ENCODE data around the gene SLC36A3.

SLC36A3 gene

DNA sequence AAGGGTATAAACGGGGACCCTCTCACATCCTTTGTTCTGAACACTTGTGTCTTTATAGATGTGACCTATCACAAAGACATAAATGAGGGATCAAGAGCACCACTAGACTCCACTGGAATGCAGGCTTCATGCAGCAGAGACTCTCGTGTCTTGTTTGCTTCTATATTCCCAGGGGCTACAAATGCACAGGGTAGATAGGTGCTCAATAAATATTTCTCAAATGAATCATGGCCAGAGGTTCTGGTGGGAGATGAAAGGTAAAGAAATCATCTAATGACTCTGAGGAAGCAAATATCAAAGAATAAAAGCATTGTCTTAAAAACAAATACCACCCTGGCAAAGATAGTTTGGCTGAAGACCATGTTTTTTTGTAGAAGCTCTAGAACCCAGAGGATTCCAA lies 6.6 kb downstream of the SLC36A3 start:
- TF ChIP-seq TAF1 (IDR thresholded peaks at IDR 0.05; ENCODE audit: borderline replicate concordance, low read depth, low read length) (no peak), POLR2A (IDR thresholded peaks at IDR 0.05; ENCODE audit: low read depth, low read length) (no peak), POLR2AphosphoS5 (IDR thresholded peaks at IDR 0.05; ENCODE audit: low read depth, low read length) (no peak)
- no peak for FAIRE-seq
- no peak for DNase-seq (ENCODE audit: insufficient read length)

DNA sequence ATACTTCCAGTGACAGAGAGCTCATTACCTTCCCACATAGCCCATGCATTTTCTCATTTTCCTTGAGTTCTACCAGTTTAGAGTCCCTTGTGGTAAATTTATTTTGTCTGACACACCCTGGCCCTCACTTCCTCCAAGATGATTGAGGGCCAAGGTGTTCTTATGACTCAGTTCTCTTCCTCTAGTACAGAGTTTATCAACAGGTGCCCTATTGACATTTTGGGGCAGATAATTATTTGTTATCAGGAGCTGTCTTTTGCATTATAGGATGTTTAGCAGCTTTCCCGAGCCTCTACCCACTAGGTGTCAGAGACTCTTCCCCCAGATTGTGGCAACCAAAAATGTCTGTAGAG lies 7.1 kb downstream of the SLC36A3 start:
- no peak for DNase-seq (ENCODE audit: insufficient read length)
- FAIRE-seq = peak; percentile 38
- TF ChIP-seq POLR2A (IDR thresholded peaks at IDR 0.05; ENCODE audit: low read depth, low read length) (no peak), TAF1 (IDR thresholded peaks at IDR 0.05; ENCODE audit: borderline replicate concordance, low read depth, low read length) (no peak), POLR2AphosphoS5 (IDR thresholded peaks at IDR 0.05; ENCODE audit: low read depth, low read length) (no peak)

DNA sequence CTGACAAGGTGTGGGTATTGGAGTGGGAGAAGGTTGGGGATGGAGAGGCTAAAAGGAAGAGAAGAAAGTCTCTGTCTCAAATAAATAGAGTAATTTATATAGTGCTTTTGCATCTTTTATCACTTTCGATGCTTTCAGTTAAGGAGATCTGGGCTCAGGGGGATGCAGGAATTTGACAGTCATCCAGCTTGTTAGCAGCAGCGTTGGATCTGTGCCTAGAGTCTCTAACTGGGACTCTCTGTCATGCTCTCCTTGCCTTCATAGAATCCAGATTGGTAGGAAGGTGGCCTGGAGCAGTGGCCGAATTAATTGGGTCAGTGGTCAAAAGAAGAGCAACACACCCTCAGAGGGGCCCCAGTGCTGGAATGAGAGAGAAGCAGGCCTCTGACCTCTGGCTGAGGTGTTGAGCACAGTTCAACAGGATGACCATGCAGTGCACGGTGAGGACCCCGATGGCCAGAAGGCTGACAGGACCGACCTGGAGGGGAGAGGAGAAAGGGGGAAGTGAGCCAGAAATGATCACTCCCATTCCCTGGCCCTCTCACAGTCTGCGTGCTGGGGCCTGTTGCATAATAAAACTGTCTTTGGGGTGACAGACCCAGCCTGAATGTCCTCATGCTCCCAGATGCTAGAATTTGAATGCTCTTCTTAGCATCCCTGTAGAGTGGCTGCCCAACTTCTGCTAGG lies 7.6 kb downstream of the SLC36A3 start:
- DNase-seq (ENCODE audit: insufficient read length) (no peak), FAIRE-seq (no peak)
- no peak for TF ChIP-seq POLR2AphosphoS5 (IDR thresholded peaks at IDR 0.05; ENCODE audit: low read depth, low read length)
- no peak for TF ChIP-seq TAF1 (IDR thresholded peaks at IDR 0.05; ENCODE audit: borderline replicate concordance, low read depth, low read length)
- TF ChIP-seq POLR2A (IDR thresholded peaks at IDR 0.05; ENCODE audit: low read depth, low read length) = no peak

DNA sequence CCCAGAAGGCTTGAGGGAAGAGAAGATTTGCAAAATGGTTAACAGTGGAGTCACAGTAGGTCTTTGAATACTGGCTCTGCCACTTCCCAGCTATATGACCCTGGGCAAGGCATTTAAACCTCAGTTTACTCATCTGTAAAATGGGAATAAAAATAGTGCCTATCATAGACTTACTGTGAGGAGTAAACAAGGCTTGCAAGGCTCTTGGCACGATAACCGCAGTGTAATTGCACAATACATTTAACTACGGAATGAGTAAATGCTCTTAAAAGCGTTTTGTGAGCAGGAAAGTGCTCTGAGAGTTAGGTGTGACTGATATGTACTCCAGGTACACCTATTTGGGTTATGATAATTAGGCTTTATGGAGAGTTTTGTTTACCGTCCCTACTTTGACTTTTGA lies 8.4 kb downstream of the SLC36A3 start:
- DNase-seq (ENCODE audit: insufficient read length) (no peak), FAIRE-seq (no peak)

DNA sequence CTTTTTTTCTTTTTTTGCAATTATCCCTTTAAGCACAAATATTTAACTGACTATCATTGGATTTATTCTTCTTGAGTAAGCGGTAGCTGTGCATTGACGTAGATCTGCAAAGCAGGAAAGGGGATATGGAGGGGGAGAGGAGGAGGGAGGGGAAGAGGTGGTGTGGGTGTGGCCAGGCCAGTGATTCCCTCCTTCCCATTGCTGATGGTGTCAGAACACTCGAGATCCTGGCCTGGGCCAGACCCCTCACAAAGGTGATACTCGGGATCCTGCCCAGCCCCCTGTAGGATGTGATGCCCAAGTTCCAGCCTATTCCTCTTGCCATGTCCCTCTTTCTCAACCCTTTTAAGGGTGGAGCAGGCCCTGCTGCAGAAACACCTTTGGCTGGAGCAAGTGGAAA lies 9.9 kb downstream of the SLC36A3 start:
- no peak for FAIRE-seq
- no peak for DNase-seq (ENCODE audit: insufficient read length)
- no peak for TF ChIP-seq POLR2AphosphoS5 (IDR thresholded peaks at IDR 0.05; ENCODE audit: low read depth, low read length)
- no peak for TF ChIP-seq TAF1 (IDR thresholded peaks at IDR 0.05; ENCODE audit: borderline replicate concordance, low read depth, low read length)
- TF ChIP-seq POLR2A (IDR thresholded peaks at IDR 0.05; ENCODE audit: low read depth, low read length) = no peak

More for the DNA sequence above, 8.4 kb downstream of the SLC36A3 start:
- TF ChIP-seq TAF1 (IDR thresholded peaks at IDR 0.05; ENCODE audit: borderline replicate concordance, low read depth, low read length) (no peak), POLR2A (IDR thresholded peaks at IDR 0.05; ENCODE audit: low read depth, low read length) (no peak), POLR2AphosphoS5 (IDR thresholded peaks at IDR 0.05; ENCODE audit: low read depth, low read length) (no peak)

DNA sequence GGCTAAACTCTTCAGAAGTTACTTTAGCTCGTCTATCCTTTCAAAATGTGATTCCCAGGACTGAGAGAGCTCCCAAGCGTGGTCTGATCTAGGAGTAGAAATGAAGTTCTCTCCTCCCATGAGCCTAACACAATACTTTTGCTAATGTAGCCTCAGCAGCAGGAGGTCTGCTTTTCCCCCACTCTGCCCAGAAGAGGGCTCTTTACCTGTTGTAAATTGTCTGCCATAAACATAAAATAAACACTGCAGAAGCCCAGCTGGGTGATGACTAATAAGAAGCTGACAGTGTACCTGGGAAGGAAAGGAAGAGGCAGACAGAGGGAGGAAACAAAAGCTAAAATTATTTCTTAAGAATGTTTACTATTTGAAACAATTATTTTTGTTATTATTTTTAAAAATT lies 15.4 kb downstream of the SLC36A3 start:
- TF ChIP-seq POLR2A (IDR thresholded peaks at IDR 0.05; ENCODE audit: low read depth, low read length) (no peak), TAF1 (IDR thresholded peaks at IDR 0.05; ENCODE audit: borderline replicate concordance, low read depth, low read length) (no peak), POLR2AphosphoS5 (IDR thresholded peaks at IDR 0.05; ENCODE audit: low read depth, low read length) (no peak)
- no peak for FAIRE-seq
- no peak for DNase-seq (ENCODE audit: insufficient read length)

DNA sequence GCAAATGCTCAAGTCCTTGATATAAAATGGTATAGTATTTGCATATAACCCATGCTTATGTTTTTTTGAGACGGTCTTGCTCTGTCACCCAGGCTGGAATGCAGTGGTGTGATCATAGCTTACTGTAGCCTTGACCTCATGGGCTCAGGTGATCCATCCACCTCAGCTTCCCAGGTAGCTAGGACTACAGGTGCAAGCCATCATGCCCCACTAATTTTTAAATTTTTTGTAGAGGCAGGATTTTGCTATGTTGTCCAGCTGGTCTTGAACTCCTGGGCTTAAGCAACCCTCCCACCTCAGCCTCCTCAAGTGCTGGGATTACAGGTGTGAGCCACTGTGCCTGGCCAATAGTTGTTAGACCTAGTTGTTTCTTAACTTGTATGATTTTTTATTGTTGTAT lies 17.3 kb downstream of the SLC36A3 start:
- no peak for TF ChIP-seq POLR2AphosphoS5 (IDR thresholded peaks at IDR 0.05; ENCODE audit: low read depth, low read length)
- no peak for TF ChIP-seq TAF1 (IDR thresholded peaks at IDR 0.05; ENCODE audit: borderline replicate concordance, low read depth, low read length)
- FAIRE-seq (no peak), DNase-seq (ENCODE audit: insufficient read length) (no peak)

DNA sequence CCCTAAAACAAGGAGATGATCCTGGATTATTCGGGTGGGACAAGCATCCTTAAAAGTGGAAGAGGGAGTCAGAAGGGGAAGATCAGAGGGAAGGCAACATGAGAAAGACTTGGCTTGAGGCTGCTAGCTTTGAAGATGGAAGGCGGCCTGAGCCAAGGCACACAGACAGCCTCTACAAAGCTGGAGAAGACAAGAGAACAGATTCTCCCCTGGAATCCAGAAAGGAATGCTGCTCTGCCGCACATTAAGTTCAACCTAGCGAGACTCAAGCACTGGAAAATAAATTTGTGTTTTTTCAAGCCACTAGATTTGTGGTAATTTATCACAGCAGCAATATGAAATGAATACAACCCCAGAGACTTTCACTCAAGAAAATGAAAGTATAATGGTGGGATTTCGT lies 17.9 kb downstream of the SLC36A3 start:
- no peak for TF ChIP-seq POLR2A (IDR thresholded peaks at IDR 0.05; ENCODE audit: low read depth, low read length)
- no peak for TF ChIP-seq TAF1 (IDR thresholded peaks at IDR 0.05; ENCODE audit: borderline replicate concordance, low read depth, low read length)
- no peak for TF ChIP-seq POLR2AphosphoS5 (IDR thresholded peaks at IDR 0.05; ENCODE audit: low read depth, low read length)
- FAIRE-seq (no peak), DNase-seq (ENCODE audit: insufficient read length) (no peak)

DNA sequence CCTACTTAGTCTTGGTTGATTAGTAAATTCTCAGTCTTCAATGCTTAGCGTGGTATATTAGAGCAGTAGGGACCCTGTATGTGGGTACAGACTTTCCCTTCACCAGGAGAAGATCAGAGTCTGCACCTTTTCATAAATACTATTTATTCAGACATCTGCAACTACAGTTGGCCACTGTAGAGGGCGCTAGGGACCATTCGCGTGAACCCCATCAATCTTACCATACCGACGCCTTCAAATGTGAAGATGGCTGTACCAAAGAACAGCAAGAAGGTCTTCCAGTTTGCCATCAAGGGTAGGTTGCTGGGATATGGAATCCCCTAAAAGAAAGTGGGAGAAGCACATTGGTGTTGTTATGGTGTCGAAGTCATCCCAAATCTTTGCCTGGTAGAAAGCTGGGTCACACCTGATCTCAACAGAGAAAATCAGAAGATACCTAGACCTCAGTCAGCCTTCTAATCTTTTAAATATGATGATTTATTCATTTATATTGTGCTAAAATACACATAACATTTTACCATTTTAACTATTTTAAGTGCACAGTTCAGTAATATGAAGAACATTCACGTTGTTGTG lies 19.1 kb downstream of the SLC36A3 start:
- TF ChIP-seq POLR2A (IDR thresholded peaks at IDR 0.05; ENCODE audit: low read depth, low read length) (no peak), TAF1 (IDR thresholded peaks at IDR 0.05; ENCODE audit: borderline replicate concordance, low read depth, low read length) (no peak), POLR2AphosphoS5 (IDR thresholded peaks at IDR 0.05; ENCODE audit: low read depth, low read length) (no peak)
- DNase-seq (ENCODE audit: insufficient read length) (no peak), FAIRE-seq (no peak)

DNA sequence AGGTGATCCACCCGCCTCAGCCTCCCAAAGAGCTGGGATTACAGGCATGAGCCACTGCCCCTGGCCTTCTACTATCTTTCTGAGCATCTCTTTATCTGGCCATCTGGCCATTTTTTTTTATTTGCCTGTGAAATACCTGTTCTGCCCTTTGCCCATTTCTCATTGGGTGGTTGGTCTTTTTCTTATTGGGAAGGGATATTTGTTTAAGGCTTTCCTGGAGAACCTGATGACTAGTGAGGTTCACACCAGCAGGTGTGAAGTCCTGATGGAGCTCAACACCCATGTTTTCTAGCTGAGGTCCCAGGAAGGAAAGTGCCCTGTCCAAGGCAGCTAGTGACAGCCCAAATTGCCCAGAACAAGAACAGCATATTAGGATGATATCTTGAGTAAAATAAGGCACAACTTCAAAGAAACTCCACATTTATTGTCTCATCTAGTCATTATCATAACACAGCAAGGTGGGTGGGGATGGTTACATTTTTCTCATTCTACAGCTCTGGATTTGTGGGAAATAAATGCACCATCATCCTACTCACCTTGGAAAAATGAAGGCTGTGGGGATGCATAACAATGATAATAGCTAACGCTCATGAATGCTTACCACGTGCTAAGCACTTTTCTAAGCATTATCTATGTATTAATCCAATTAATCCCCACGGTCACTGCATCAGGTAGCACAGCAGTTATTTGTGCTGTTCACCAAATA lies 20.3 kb downstream of the SLC36A3 start:
- FAIRE-seq (no peak), DNase-seq (ENCODE audit: insufficient read length) (no peak)
- TF ChIP-seq POLR2AphosphoS5 (IDR thresholded peaks at IDR 0.05; ENCODE audit: low read depth, low read length) (no peak), POLR2A (IDR thresholded peaks at IDR 0.05; ENCODE audit: low read depth, low read length) (no peak), TAF1 (IDR thresholded peaks at IDR 0.05; ENCODE audit: borderline replicate concordance, low read depth, low read length) (no peak)

DNA sequence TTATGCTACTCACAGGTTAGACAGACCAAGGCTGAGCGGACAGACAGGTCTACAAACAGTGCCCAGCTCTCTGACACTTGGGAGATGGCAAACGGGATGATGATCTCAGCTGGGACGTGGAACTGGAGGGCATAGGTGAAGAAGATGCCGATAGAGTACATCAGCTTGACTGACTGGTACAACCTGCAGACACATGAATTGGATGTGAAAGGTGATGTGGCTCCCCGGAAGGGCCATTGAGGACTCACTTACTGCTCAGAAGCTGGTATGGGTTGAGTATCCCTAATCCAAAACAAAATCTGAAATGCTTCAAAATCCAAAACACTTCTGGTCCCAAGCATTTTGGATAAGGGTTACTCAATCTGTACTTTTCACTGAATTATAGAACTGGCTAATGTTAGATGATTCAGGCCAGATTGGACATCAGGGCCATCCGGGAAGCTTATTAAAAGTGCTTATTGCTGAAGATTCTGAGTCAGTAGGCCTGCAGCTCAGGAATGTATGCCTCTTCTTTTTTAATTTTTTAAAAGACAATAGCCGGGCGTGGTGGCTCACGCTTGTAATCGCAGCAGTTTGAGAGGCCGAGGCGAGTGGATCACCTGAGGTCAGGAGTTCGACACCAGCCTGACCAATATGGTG lies 22.4 kb downstream of the SLC36A3 start:
- DNase-seq (ENCODE audit: insufficient read length) (no peak), FAIRE-seq (no peak)
- no peak for TF ChIP-seq POLR2AphosphoS5 (IDR thresholded peaks at IDR 0.05; ENCODE audit: low read depth, low read length)
- TF ChIP-seq TAF1 (IDR thresholded peaks at IDR 0.05; ENCODE audit: borderline replicate concordance, low read depth, low read length) = no peak
- no peak for TF ChIP-seq POLR2A (IDR thresholded peaks at IDR 0.05; ENCODE audit: low read depth, low read length)

Measured in GM12892 (cell line).